HepG2 (cell line): ENCODE measurements around the gene TANC1.

Experiments used
- CEBPG ChIP-seq: IDR thresholded peaks from 2 replicates; pipeline ENCODE4 v1.6.1; 2016
- EED ChIP-seq: sonication (generic); formaldehyde crosslinking; IDR thresholded peaks from 2 replicates; pipeline ENCODE4 v1.5.0; 2020; ENCODE audit warnings: mild to moderate bottlenecking, missing genetic modification reagents
- EP300 ChIP-seq, 3 experiments: sonication (generic) in 1 of 3; formaldehyde crosslinking in 1 of 3; IDR thresholded peaks; 2 replicates each; pipeline versions ENCODE4 v1.5.1 to v1.6.1; 2011 to 2020; ENCODE audit warnings: low read depth in 2 of 3, low read length in 2 of 3, borderline replicate concordance in 1 of 3, improper control_type of control experiment in 1 of 3, mild to moderate bottlenecking in 1 of 3, missing genetic modification reagents in 1 of 3, moderate library complexity in 1 of 3
- ESRRA ChIP-seq: sonication (generic); formaldehyde crosslinking; IDR thresholded peaks from 2 replicates; pipeline ENCODE4 v1.5.1; 2020; ENCODE audit warnings: mild to moderate bottlenecking, low read depth, missing genetic modification reagents
- HOXA7 ChIP-seq: sonication (generic); formaldehyde crosslinking; IDR thresholded peaks from 2 replicates; pipeline ENCODE4 v1.8.1; 2022; ENCODE audit warnings: mild to moderate bottlenecking, missing genetic modification reagents, moderate library complexity
- JUND ChIP-seq: sonication (generic); formaldehyde crosslinking; IDR thresholded peaks from 2 replicates; pipeline ENCODE4 v1.8.0; 2022; ENCODE audit warnings: mild to moderate bottlenecking, missing genetic modification reagents
- POLR2AphosphoS5 ChIP-seq: IDR thresholded peaks from 2 replicates; pipeline ENCODE4 v1.6.1; 2012; ENCODE audit warnings: low read depth, low read length
- ZC3H4 ChIP-seq: sonication (generic); formaldehyde crosslinking; IDR thresholded peaks from 2 replicates; pipeline ENCODE4 v1.4.0; 2020; ENCODE audit warnings: missing genetic modification reagents, borderline replicate concordance
- ZNF564 ChIP-seq: sonication (generic); formaldehyde crosslinking; IDR thresholded peaks from 2 replicates; pipeline ENCODE4 v1.8.1; 2023; ENCODE audit warnings: mild to moderate bottlenecking, missing genetic modification reagents
- TF ChIP-seq, protein P1 (sequence below): sonication (generic); formaldehyde crosslinking; IDR thresholded peaks from 2 replicates; pipeline ENCODE4 v1.5.0; 2020; ENCODE audit warnings: mild to moderate bottlenecking, missing genetic modification reagents, moderate library complexity
- TF ChIP-seq, protein P2 (sequence below): sonication (generic); formaldehyde crosslinking; IDR thresholded peaks from 2 replicates; pipeline ENCODE4 v1.8.1; 2023; ENCODE audit warnings: missing genetic modification reagents, mild to moderate bottlenecking, borderline replicate concordance
- TF ChIP-seq, protein P3 (sequence below): sonication (generic); formaldehyde crosslinking; IDR thresholded peaks from 2 replicates; pipeline ENCODE4 v1.5.0; 2020; ENCODE audit warnings: missing genetic modification reagents

DNA sequence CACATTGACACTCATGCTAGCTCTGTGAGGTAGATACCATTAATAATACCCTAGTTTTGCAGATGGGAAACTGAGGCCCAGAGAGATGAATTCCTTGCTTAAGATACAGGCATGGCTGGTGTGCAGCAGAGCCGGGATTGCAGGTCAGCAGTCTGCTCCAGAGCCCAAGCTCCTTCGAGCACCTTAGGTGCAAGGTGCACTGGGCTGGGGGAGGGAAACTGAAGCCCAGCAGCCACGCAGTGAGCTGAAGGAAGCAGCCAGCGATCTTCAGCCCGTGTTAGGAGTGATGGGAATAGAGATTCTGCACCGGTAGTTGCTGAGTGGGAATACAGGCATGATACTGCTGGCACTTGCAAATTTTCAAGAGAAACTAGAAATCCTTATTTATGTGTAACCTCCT lies 50.6 kb downstream of the TANC1 start:
- TF ChIP-seq, protein P1, sequence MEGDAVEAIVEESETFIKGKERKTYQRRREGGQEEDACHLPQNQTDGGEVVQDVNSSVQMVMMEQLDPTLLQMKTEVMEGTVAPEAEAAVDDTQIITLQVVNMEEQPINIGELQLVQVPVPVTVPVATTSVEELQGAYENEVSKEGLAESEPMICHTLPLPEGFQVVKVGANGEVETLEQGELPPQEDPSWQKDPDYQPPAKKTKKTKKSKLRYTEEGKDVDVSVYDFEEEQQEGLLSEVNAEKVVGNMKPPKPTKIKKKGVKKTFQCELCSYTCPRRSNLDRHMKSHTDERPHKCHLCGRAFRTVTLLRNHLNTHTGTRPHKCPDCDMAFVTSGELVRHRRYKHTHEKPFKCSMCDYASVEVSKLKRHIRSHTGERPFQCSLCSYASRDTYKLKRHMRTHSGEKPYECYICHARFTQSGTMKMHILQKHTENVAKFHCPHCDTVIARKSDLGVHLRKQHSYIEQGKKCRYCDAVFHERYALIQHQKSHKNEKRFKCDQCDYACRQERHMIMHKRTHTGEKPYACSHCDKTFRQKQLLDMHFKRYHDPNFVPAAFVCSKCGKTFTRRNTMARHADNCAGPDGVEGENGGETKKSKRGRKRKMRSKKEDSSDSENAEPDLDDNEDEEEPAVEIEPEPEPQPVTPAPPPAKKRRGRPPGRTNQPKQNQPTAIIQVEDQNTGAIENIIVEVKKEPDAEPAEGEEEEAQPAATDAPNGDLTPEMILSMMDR (CRISPR knock-in tag), result no peak
- TF ChIP-seq, protein P2, sequence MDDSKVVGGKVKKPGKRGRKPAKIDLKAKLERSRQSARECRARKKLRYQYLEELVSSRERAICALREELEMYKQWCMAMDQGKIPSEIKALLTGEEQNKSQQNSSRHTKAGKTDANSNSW (CRISPR knock-in tag), result no peak
- TF ChIP-seq CEBPG (CRISPR knock-in tag) (no peak), JUND (no peak), POLR2AphosphoS5 (no peak), EED (no peak), ZNF564 (CRISPR knock-in tag) (no peak), ZC3H4 (no peak), HOXA7 (CRISPR knock-in tag) (no peak), ESRRA (CRISPR knock-in tag) (no peak), EP300 (IDR thresholded peaks at IDR 0.05; ENCODE audit: low read depth in 2 of 2, low read length in 2 of 2) (no peak), EP300 (CRISPR knock-in tag; IDR thresholded peaks at IDR 0.05; ENCODE audit: borderline replicate concordance) (no peak)
- TF ChIP-seq, protein P3, sequence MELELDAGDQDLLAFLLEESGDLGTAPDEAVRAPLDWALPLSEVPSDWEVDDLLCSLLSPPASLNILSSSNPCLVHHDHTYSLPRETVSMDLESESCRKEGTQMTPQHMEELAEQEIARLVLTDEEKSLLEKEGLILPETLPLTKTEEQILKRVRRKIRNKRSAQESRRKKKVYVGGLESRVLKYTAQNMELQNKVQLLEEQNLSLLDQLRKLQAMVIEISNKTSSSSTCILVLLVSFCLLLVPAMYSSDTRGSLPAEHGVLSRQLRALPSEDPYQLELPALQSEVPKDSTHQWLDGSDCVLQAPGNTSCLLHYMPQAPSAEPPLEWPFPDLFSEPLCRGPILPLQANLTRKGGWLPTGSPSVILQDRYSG (CRISPR knock-in tag), result no peak
